LNCAP (cell line): Measurements from ENCODE around the gene OSBP2.

ENCODE experiments used
- CTCF ChIP-seq: fragments of 450-650 bp; IDR thresholded peaks from 2 replicates; pipeline ENCODE4 v1.5.1; 2017; ENCODE audit warnings: mild to moderate bottlenecking

OSBP2 gene

GRCh38 chr22:30749272-30749671, 54.6 kb downstream of the OSBP2 start:
- TF ChIP-seq CTCF: no peak

- TF ChIP-seq CTCF: no peak
These were observed 55.2 kb downstream of the OSBP2 start for GRCh38 chr22:30749849-30750248.

- no peak for TF ChIP-seq CTCF
These were observed 56.9 kb downstream of the OSBP2 start for GRCh38 chr22:30751529-30751928.

- TF ChIP-seq CTCF: no peak
These were observed 58.1 kb downstream of the OSBP2 start for GRCh38 chr22:30752771-30753170.

GRCh38 chr22:30753701-30754100, 59.0 kb downstream of the OSBP2 start:
- TF ChIP-seq CTCF: no peak

GRCh38 chr22:30754521-30754920, 59.8 kb downstream of the OSBP2 start:
- TF ChIP-seq CTCF: no peak

- peak; percentile 68 for TF ChIP-seq CTCF
These were observed 60.5 kb downstream of the OSBP2 start for GRCh38 chr22:30754971-30755758.

- TF ChIP-seq CTCF: peak; percentile 27; the same call in 1 of the 2 replicates
These were observed 61.1 kb downstream of the OSBP2 start for GRCh38 chr22:30755759-30756124.
